NCI-H2107 treated with DMSO at 0.1 percent for 48 hours (cell line): ENCODE data around the gene EFCC1.

Source experiments
- DNase-seq: peaks from one replicate; lab custom pipeline; 2025; ENCODE audit not compliant: unreplicated experiment; lab: John Stamatoyannopoulos, UW

The EFCC1 gene, protein sequence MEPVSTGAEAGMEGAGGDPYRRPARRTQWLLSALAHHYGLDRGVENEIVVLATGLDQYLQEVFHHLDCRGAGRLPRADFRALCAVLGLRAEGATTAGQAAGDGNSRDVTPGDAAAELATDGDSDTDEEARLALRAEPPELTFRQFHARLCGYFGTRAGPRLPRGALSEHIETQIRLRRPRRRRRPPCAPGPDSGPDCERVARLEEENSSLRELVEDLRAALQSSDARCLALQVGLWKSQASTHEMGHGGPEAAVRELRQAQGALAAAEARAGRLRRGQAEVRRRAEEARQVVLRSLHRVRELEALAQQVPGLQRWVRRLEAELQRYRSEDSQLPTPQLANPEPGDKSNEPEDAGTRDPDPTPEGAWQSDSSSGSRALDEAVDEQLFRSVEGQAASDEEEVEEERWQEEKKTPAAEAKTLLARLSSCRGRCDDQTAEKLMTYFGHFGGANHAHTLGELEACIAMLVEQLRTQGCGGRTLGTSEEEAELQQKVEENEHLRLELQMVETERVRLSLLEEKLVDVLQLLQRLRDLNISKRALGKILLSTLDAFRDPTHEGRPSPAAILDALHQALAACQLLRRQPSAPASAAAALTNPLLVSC

GRCh38 chr3:129001101-129001805 lies at the start of gene EFCC1:
Gene EFCC1 (plus strand): TSS chr3:129001304. CDS start chr3:129001629, 325 bp downstream.
- no peak for DNase-seq

DNA sequence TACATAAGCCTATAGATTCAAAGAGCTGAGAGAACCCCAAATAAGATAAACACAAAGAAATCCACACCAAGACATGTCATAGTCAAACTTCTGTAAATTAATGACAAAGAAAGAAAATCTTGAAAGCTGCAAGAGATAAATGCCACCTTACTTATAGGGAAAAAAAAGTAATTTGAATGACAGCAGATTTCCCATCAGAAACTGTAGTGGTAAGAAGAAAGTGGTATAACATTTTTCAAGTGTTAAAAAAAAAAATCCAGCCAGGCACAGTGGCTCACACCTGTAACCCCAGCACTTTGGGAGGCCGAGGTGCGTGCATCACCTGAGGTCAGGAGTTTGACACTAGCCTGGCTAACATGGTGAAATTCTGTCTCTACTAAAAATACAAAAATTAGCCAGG lies 44.7 kb upstream of the EFCC1 start:
- no peak for DNase-seq

DNA sequence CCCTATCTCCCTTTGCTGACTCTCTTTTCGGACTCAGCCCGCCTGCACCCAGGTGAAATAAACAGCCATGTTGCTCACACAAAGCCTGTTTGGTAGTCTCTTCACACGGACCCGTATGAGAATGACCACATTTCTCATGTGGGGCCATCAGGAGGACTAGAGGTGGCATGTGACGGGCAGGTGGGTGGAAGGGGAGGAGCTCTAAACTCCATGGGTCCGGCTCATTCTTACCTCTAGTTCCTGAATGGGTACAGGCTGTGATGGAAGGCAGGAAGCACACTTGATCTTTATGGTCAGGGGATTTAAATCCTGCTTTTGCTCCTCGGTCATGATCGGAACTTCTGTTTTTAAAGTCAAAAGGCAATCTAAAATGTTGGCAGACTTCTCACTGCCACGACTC lies 35.8 kb upstream of the EFCC1 start:
- no peak for DNase-seq

GRCh38 chr3:128965818-128966217 lies 35.3 kb upstream of the EFCC1 start:
- no peak for DNase-seq

GRCh38 chr3:128967748-128968355 lies 33.3 kb upstream of the EFCC1 start:
- no peak for DNase-seq

- peak; percentile 36 for DNase-seq
Observed at GRCh38 chr3:128969993-128970739, 30.9 kb upstream of the EFCC1 start.

DNA sequence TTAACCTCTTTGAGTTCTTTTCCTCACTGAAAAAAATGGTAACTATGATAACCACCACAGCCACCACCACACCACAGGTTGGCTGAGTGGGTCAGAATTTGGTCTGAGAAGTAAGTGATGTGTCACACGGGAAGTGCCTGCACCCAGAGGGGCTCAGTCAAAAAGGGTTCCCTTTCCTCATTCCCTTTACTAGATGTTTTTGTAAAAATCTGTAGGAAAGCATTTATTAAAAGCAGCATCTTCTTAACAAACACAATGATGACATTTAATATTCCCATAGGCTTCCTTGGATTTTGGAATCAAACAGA lies 30.4 kb upstream of the EFCC1 start:
- no peak for DNase-seq

GRCh38 chr3:128971421-128972100 lies 29.5 kb upstream of the EFCC1 start:
- DNase-seq, result peak; percentile 4

DNA sequence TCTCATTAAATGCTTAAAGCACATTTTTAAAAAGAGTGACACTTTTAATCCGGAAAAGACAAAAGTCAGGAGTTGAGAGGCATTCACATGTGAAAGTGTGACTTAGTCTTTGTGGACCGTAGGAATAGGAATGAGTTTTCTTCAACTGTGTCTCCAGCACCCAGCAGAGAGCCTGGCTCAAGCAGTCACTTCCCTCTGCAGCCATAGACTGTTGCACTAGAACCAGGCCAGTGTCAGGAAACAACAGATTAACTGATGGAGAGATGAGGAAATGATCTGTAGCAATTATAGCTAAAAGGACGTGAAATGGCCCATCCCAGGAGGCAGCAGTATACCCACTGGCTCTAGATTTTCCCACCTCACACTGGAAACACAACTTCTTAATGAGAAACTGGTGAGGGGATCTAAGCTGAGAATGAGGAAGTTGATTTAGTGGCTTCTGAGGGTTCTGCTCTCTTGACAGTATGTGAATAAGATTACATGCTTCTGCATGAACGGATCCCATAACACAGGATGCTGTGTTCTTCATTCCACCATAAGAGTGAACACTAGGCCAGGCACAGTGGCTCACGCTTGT lies 27.0 kb upstream of the EFCC1 start:
- DNase-seq, result no peak

DNA sequence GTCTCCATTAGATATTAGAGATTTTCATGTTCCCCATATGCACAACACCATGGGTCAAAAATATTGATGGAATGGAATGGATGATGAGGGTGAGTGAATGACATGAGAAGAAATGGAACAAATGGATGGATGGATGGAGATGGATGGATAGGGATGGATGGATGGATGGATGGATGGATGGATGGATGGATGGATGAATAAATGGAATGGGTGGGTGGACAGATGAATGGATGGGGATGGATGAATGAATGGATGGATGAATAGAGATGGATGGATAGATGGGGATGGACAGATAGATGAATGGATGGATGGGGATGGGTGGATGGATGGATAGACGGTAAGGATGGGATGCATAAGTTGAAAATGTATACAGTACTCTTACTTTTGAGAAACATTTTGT lies 25.8 kb upstream of the EFCC1 start:
- no peak for DNase-seq

DNA sequence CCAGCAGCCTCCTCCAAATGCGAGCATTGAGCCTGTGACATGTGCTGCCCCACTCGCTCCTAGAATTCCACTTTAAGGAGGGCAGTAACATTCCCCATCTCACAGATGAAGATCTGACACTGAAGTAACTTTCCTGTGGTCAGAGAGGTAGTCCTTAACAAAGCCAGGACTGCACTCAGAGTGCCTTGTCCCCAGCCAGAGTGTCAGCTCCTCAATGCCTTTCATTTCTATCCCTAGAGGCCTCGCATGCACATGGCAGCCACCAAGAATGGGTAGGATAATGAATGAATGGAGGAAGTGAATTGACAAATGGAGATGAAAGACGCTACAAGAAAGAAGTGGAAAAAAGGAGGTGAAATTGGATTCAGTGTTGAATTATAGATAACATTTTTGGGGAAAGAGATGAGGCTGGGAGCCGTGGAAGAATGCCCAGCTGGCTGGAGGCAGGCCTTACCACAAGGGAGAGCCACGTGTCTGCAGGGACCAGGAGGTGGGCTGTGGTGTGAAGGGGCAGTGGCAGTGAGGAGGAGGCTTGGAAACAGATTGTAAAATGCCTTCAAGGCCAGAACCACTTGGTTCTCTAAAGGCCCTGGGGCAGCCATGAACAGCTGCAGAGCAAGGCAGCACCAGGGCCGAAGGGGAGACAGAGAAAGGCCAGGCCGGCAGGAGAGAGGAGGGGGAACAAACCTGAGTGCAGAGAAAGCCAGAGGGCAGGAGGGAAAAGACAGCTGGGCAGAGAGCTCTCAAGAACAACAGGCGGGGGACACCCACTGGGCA lies 17.6 kb upstream of the EFCC1 start:
- no peak for DNase-seq

GRCh38 chr3:128984596-128984995 lies 16.5 kb upstream of the EFCC1 start:
- DNase-seq, result no peak

GRCh38 chr3:128987302-128988100 lies 13.6 kb upstream of the EFCC1 start:
- DNase-seq, result no peak

- no peak for DNase-seq
Observed at GRCh38 chr3:128988286-128988685, 12.8 kb upstream of the EFCC1 start.

DNA sequence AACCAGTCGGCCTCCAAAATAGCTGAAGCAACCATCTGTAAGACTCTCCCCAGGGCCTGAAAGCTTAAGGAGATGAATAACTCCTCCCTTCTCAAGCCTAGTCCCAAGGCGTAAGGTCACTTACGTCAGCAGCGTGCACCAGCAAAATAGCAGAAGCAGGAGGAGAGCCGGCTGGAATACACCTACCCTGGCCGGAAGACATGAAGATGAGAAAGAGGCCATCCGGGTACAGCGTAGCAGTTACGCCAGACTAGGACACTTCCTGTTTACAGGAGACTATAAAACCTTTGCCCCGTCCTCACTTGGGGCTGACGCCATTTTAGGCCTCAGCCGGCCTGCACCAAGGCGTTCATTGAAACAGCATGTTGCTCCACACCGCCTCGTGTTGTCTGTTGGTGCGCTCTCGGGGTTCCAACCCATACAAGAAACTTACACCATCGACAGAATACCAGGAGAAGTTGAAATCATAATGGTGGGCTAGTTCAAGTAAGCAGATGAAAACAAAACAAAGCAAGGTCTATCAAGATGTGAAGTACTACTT lies 9.7 kb upstream of the EFCC1 start:
- no peak for DNase-seq

DNA sequence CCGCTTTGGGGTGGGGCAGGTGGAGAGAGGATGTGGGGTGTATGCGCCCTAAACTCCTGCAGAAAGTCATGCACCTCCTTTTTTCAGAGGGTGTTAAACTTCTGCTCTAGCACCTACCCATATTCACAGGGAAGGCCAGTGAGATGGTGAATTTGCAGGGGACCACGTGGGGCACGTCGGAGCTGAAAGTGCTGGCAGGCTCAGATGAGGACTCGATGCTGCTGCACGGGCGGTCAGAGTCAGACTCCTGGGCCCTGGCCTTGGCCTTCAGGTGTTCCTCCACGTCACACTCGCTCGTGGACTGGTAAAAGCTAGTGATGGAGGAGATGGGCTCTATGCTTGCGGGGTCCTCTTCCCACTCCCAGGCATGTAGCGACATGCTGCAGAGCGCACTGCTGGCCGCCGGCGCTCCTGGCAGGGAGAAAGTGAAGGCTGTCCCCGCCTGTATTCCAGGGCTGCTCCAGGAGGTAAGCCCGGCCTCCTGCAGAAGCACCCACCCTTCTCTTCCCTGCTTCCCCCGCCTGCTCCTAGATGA lies 8.1 kb upstream of the EFCC1 start:
- no peak for DNase-seq

DNA sequence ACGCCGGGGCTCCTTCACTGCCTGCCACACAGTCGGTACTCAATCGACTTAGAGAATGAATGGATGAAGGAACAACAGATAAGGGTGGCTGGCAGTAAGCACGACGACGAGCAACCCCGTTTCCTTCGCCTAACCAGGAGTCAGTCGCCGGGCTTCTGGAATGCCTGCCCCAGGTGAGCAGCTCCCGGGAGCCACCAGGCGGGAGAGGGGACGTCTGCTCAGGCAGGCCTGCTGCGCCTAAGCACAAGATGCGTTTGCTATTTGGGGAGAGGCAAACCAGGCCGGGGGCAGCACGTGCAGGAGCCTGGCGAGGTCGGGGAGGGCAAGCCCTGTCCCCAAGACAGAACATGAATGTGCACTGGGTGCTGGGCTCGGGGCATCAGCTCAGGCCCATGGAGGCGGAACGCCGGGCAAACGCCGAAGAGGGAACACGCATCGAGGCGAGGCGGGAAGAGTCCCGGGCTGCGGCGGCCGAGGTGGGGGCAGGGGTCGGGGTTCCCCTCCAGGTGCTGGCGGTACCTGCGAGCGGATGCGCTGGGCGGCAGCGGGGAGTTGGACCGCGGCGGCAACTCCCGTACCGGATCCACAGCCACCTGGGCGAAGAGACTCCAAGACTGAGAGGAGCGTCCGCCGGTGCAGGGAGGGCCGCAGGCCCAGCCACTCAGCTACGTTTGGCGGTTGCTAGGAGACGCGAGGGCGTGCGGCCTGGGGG lies 7.5 kb upstream of the EFCC1 start, which contains the start of gene CFAP92:
TSS of gene CFAP92 (minus strand) at position 616 of the 712 bp plus-strand sequence. CDS start 772 bp downstream, outside the sequence.
- peak; percentile 73 for DNase-seq
